HG03064 (cell line): ENCODE measurements around the gene PCSK5.

Experiments used
- ATAC-seq: cut with Tn5 transposase; IDR thresholded peaks from one replicate; pipeline ENCODE4 v1.9.1; 2021; ENCODE audit warnings: low read depth; ENCODE audit not compliant: unreplicated experiment

Gene PCSK5

DNA sequence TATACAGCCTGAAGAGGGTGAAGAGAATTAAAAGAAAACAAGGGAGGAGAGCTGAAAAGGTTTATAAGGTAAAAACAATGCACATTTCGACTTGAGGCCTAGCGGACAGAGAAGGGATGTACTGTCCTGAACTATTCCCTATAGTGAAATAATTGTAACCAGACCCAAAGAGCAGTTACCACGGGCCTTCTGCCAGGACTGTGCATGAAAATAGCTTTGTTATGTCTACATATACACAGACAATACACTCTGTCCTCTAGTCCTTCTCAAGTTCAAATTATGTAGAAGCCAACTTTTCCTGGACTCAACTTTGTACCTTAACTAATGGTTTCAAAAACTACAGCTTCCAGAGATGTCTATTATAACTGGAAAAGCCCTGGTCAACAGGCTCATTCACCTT is 223.7 kb downstream of the PCSK5 start:
- ATAC-seq = no peak

DNA sequence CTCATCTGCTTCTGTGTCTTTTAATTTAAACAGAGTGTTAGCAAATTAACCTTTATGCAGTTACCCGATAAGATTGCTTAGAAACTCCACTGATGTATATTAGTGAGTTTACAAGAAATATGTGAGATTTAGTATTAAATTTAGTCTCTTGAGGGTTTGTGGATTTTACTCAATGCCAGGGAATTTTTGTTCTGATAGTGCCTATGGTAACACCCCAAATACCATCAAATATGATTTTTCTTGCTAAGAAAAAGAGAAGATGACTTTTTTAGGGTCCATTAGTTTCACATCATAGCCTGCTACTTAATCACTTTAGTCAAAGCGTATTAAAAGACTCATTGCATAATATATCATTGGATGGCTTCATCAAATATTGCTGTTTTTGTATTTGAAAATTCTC is 224.9 kb downstream of the PCSK5 start:
- no peak for ATAC-seq

DNA sequence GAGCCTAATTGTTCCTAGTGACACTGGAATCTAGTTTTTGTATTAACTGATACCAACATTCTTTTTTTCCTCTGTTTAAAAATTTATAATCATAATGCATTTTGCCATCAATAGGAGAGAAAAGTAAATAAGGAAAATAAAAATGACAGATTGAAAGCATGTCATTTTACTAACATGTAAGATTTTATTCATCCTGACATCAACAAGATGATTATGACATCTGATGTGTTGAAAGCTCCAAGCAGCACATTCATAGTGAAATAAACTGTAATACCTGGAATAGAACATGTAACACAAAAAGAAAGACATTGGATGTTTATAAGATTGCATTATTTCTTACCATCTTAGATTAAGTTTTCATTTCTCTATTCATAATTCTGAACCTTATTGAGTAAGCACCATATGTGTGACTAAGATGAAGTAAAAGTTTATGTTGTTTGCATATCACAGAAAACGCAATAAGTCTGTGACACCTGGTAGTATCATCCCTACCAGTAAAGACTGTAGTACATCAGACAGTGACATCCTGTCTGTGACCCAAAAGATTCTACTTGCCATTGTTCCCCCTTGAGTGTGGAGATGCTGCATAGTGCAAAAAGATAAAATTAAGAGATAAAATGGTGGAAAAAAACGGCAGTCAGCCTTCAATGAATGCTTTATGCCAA is 225.6 kb downstream of the PCSK5 start:
- ATAC-seq = no peak

DNA sequence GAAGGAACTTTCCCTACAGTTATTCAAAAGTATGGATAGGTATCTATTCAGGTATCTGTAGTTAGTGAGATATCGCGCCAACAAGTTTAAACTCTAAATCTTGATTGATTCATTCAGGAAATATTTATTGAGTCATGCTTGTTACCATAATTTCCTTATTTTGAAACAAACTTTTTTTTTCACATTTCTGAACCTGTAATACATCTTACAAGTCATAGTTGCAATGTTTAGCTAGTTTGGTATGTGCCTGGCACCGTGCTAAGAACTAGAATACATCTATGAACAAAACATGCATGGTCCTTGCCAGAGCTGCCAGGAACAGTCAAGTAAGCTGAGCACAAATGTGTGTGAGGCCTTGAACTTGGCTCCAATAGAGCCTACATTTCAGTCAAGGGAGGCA is 226.4 kb downstream of the PCSK5 start:
- ATAC-seq = no peak

DNA sequence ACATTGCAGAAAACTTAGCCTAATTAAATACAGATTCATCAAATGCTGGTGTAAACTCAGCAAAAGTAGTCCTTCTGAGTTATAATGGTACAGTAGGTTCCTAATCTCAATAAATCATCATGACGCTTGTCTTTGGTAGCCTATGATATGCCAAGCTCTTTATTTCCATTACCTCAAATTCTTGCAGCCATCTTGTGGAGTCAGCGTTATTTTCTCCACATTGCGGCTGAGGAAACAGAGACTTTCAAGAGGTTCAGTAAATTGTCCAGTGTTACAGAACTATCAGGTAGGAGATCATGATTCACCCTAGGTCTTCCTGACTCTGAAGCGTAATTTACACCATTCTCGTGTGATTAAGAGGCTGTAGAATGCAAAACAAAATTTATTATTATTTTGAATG is 237.2 kb downstream of the PCSK5 start:
- ATAC-seq = no peak

DNA sequence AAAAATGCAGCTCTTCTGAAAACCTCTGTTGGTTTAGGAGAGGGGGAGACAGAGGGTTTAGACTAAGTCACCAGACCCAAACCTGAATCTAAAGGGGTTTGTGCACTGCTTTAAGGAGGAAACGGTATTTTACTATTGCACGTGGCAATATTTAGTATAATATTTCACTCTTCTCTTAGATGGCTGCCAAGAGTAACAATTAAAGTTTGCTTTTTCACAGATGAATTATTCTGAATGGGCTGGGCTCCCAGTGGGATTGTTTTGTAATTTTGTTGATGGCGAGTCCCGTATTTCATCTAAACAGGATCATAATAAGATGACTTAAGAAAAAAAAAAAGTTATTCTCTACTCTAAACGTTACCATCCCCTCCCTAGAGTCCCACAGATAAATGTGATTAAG is 245.4 kb downstream of the PCSK5 start:
- ATAC-seq = no peak

DNA sequence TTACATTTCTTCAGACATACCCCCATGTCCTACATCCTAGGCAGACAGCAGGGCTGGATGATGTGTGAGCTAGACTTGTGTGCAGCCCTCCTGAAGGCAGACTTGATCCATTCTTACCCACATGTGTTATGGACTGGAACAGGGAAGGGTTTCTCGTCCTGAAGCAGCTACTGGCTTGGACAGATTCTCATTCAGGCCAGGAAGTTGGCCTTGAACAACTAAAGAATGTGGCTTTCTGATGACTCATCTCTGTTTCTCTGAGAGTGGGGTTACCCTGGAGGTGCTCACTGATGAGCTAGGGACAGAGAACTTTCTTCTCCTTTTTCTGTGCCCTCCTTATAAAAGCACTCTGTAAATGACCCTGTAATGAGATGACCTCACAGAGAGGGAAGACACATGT is 246.5 kb downstream of the PCSK5 start:
- ATAC-seq = no peak

DNA sequence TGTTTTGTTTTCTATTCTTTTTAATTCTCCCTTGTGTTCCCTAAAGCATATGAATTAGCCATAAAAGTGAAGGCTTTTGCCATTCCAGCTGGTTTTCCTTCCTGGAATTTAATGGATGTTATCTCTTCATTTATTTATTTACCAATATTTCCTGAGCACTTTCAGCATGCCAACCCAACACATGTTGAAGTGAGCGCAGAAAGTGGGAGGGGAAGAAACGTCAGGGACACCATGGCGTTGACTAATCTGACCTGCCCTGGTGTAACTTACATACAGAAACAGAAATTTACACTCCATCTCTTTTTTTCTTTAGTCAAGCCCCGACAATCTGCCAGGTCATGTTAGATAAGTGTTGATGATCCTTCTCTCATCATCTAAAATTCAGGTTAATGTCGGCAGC is 247.5 kb downstream of the PCSK5 start:
- ATAC-seq = no peak

DNA sequence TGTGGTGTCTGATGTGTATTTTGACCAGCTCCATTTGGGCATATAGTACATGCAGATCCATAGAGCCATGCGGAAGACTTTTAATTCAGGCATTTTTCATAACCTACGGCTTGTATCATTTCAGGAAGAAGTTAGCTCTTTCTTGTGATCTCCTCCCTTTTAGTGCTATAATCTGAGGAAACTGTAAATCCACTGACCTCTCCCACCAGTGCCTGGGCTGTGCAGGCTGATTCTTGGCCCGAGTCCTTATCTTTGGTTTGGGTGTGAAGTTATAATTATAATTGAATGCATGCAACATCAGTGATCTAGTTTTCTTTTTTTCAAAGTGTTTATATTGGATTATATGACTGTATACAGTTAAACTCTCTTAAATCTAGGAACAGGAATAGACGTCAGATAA is 247.9 kb downstream of the PCSK5 start:
- ATAC-seq = no peak

DNA sequence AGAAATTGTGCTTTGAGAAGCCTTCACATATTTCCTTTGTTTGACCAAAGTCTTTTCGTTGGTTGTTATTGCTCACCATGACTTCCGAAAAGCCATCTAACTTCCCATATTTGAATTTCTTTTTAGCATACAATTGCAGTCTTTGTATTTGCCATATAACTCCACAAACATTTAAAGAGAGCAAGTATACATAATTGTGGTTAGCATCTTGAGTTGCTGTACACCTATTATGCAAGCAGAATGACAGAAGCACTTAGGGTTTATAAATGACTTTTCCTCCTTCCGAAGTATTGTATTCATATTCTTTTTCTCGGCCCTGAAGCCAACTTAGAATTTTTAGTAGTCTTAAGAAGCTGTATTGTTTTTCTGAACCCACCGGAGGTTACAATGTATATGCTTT is 253.4 kb downstream of the PCSK5 start:
- no peak for ATAC-seq

DNA sequence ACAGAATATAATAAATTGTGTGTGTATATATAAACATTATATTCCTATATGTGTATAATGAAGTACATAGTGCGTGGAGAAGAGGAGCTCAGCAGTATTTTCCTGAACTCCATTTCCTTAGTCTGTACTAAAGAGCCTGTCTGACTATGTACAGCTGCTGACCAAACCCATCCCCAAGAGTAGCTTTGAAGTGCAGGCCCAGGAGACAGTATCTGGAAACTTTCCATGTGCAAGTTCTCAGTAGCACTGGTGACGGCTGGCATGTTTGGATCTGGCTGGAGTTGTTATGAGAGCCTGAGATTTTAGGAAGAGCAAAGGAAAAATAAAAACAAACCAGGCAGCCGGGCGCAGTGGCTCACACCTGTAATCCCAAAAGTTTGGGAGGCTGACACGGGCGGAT is 259.5 kb downstream of the PCSK5 start:
- ATAC-seq = no peak

DNA sequence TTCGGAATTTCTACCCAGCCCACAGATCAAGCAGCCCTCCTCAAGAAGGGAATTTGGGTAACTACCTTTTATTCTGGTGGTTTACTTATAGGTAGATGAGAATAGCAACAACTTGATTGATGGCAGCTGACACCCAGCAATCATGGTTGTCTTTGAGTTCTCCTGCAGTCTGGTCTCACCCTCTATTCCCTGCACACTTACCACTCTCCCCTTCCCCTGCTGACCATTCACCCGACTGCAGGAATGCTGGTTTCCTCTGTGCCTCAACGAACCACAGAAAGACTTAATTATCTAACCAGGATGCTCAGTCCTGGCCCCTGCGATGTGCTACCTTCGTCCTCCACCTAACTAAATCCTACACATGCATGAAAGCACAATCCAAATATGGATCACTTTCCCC is 260.8 kb downstream of the PCSK5 start:
- ATAC-seq = no peak

DNA sequence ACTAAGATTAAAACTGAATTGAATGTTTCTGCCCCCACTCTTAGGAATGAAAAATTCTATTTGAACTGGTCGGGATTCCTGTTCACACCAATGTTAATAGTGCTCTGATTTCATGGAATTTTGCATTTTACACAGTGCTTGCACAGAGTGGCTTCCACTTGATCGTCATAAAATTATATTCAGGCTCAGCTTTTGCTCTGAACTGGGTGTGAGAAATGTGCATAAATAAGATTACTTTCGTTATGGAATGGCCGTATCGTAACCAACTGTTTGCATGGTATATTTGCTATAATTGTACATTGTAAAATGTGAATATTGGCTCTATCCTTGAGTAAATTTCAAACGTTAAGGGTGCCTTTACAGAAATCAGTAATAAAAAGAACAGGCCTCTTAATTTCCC is 262.9 kb downstream of the PCSK5 start:
- no peak for ATAC-seq

DNA sequence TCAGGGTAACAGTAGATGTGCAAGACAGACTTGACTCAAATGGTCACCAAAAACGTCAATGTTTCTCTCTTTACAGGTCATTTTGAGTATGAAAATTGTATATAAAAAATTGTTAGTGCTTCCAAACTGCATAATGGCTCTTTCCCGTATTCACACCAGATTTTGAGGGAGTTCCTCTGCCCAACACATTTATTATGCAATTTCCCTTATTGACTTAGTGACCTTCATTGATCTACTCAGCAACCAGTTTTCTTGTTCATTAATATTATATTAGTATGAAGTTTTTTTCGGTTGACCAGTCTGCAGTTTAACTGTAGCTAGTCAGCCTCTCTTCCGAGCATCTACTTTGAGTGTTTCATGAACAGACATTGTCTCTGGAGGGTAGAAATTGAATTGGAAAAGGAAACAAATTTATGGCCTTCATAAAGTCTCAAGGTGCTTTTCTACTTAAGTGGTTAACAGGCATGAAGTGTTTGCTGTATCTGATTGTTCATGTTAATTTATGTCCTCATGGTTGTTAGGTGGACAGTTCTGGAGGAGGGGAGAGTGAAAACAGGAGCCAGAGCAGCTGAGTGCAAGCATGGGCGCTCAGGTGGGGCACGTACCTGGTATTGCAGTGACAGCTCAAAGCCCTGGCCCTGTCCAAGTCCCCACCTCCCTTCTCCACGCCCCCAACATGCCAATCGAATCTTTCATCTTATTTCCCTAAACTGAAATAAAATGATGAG is 263.6 kb downstream of the PCSK5 start:
- ATAC-seq = no peak

DNA sequence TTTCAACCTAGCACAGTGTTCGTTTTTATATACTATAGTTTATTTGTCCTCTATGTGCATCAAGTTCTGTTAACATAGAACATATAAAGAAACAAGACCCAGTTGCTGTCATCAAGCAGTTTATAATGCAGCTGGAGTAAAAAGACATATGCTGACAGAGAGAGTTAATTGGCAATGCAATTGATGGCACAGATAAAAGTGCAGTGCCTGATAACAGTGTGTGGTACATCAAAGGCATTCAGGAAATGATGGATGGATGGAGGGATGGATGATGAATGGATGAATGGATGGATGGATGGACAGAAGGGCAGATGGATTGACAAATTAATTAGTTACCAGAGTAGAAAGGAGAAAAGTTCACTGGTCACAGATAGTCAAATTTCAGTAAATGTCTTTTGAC is 264.9 kb downstream of the PCSK5 start:
- no peak for ATAC-seq

DNA sequence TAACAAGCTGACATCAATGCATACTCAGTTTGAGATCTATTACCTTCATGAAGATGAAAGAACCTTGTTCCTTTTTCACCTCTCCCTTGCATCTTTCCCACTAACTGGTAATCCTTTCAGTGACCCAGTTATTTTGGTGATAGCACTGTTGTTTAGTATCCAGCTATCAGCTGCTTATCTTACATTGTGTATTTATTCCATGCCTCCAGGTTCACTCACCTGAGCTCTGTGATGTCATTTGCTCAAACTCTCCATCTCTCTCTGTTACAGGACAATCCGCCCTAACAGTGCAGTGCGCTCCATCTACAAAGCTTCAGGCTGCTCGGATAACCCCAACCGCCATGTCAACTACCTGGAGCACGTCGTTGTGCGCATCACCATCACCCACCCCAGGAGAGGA is 268.2 kb downstream of the PCSK5 start:
- no peak for ATAC-seq

DNA sequence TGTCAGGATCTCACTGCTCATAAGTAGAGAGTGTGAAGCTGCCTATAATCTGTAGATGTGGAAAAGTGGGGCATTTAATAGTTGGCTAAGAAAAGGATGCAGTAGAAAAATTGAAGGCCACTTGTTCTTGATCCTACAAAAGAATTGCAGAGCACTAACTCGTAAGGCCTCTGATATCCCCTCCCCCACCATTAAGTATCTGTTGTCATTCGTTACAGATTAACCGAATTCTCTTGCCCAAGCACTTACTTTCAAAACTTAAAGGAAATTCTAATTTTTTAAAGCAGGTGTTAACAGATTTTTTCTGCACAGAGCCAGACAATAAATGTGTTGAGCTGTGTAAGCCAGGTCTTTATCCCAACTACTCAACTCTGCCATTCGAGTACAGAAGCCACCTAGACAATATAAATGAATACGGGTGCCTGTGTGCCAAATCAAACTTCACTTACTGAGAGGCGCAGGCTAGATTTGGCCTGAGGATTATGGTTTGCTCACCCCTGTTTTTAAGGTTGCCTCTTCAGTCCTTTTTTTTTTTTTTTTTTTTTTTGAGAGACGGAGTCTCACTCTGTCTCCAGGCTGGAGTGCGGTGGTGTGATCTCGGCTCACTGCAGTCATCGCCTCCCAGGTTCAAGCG is 268.9 kb downstream of the PCSK5 start:
- ATAC-seq = no peak

DNA sequence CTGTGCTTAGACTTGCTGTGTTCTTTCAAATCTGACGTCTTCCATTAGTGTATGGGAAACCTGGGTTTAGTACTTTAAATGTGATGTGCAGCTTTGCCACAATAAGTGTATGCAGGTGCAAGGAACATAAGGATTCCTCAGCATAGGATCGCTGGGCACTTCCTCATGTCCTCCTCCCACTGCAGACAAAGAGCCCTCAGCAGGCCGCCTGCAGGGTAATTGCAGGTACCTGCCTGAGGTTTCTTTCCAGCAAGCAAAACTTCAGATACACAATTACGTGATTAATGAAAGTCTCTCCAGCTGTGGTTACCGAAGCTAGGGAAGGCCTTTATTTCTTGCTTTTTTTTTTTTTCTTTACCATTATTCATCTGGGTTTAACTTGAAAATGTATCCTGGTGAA is 270.6 kb downstream of the PCSK5 start:
- ATAC-seq = no peak

DNA sequence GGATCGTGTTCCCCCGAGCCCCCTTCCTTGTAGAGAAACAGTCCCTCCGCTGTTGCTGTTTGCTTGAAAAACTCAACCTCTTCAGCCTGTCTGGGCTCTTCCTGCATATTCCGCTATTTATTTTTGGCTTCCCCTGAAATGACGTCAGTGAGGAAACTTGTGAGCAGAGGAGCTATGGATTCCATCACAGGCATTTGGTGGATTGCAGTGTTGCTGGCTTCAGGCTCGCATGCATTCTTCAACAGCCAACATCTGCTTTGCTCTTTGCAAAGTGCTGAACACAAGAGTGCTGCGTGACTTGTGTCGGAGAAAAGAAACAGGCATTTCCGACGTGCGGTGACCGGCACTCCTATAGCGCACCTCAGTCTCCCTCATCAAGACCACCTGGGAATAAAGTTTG is 271.1 kb downstream of the PCSK5 start:
- no peak for ATAC-seq

DNA sequence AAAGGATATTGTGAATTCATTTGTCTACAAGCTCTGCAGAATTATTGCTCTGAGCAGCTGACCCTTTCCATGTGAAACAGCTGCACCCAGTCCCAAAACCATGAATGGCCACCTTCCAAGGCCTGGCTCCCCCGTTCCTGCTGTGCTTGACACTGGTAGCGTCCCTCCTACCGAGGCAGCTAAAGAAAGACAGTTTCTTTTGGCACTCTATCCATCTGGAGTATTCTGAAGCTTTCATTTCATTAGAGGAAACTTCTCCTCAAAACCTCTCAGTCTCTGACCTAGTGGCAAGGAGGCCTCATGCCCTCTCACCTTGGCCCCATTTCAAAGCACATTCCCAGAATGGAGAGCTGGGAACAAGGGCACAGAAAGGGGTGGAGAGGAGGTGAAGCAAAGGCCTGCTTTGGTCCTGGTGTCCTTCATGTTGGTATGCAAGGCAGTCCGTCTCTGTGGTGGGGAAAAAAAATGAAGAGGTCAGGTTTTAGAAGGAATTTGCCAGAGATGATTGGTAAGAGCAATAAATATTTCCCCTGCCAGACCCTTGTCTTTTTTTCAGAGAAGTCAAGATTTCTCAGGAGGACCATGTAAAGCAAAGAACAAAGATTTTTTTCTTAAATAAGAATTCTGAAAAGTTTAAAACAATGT is 271.7 kb downstream of the PCSK5 start:
- no peak for ATAC-seq

DNA sequence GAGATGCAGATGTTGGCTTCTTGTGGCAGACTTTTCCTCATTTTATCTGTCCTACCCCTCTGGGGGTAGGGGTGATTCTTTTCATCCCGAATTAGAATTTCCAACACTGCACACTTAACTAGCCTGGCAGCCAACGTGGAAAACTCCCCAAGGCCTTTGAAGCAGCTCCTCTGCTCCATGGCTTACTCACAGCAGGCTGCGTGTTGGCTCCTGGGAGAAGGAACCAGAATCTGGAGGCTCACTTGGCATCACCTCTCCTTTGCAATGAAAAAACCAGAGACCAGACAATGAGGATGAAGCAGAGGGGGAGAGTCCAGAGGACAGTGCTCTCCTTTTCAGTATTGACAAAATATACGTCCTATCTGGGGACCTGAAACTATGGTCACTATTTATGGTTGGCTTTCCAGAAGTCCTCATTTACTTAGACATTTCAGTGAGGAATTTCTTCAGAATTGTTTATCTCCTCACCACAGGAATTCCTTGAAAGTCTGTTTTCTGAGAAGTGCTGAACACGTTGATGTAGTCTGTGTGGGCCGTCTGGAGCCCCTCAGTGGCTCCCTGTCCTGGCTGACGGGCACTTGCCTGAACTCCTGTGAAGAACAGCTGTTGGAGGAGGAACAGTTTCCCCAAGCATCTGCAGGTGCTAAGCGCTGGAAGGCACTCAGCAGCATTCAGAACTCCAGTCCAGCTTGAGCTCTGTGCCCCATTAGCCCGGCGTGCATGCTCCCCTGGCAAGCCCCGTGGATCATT is 272.5 kb downstream of the PCSK5 start:
- no peak for ATAC-seq
